Liver (tissue), 9 donors: ENCODE measurements around the gene ACTR2. TPM values are rescaled to one million over a fixed set of nuclear protein-coding genes. Genes with fewer than 3 reads are reported as not detected.

Experiments
- DNase-seq: peaks from one replicate; pipeline ENCODE4 v3.0.0-alpha.2; 2017; ENCODE audit warnings: low spot score
- H3K27ac ChIP-seq, 2 donors: one replicate each; pipeline ENCODE4 v1.7.0; 2013; ENCODE audit warnings: inconsistent platforms in 2 of 2, low read length in 2 of 2, control low read depth in 1 of 2, low read depth in 1 of 2, mild to moderate bottlenecking in 1 of 2
- H3K27me3 ChIP-seq, 4 donors: one replicate each; pipeline versions ENCODE4 v1.6.1 to v1.7.0; 2013; ENCODE audit warnings: low read length in 3 of 4, inconsistent platforms in 1 of 4, mild to moderate bottlenecking in 1 of 4, moderate library complexity in 1 of 4; ENCODE audit not compliant: control insufficient read depth in 4 of 4, insufficient read depth in 4 of 4
- H3K36me3 ChIP-seq, 4 donors: one replicate each; pipeline versions ENCODE4 v1.6.1 to v1.7.0; 2013; ENCODE audit warnings: low read length in 3 of 4, mild to moderate bottlenecking in 3 of 4, low read depth in 1 of 4, moderate library complexity in 1 of 4; ENCODE audit not compliant: control insufficient read depth in 4 of 4, insufficient read depth in 3 of 4
- H3K4me1 ChIP-seq, 4 donors: one replicate each; pipeline versions ENCODE4 v1.6.1 to v1.7.0; 2013; ENCODE audit warnings: low read length in 3 of 4, mild to moderate bottlenecking in 3 of 4, moderate library complexity in 1 of 4; ENCODE audit not compliant: control insufficient read depth in 4 of 4, insufficient read depth in 4 of 4
- H3K4me3 ChIP-seq, 3 donors: one replicate each; pipeline versions ENCODE4 v1.6.1 to v1.7.0; 2013; ENCODE audit warnings: low read length in 3 of 3, control low read depth in 1 of 3, low read depth in 1 of 3, mild to moderate bottlenecking in 1 of 3
- H3K9ac ChIP-seq, 2 donors: one replicate each; pipeline ENCODE4 v1.7.0; 2013; ENCODE audit warnings: low read length in 2 of 2, mild to moderate bottlenecking in 2 of 2, moderate library complexity in 2 of 2, control low read depth in 1 of 2, low read depth in 1 of 2
- H3K9me3 ChIP-seq, 4 donors: one replicate each; pipeline versions ENCODE4 v1.6.1 to v1.7.0; 2013; ENCODE audit warnings: low read length in 3 of 4; ENCODE audit not compliant: control insufficient read depth in 4 of 4
- ATF3 ChIP-seq: IDR thresholded peaks from 2 replicates; pipeline ENCODE4 v1.6.1; 2016; ENCODE audit warnings: antibody characterized with exemption
- EGR1 ChIP-seq, 2 donors: IDR thresholded peaks; 2 replicates each; pipeline ENCODE4 v1.6.1; 2016 to 2018; ENCODE audit warnings: antibody characterized with exemption in 2 of 2, low read depth in 2 of 2
- FOXA1 ChIP-seq: IDR thresholded peaks from 2 replicates; pipeline ENCODE4 v1.6.1; 2016; ENCODE audit warnings: antibody characterized with exemption
- FOXA2 ChIP-seq: IDR thresholded peaks from 2 replicates; pipeline ENCODE4 v1.6.1; 2016; ENCODE audit warnings: antibody characterized with exemption
- GABPA ChIP-seq, 2 donors: IDR thresholded peaks in 1 of 2; conservative IDR thresholded peaks in 1 of 2; 2 replicates each; pipeline ENCODE4 v1.6.1; 2016; ENCODE audit warnings: antibody characterized with exemption in 2 of 2, mild to moderate bottlenecking in 1 of 2, moderate library complexity in 1 of 2
- HNF4A ChIP-seq, 2 donors: conservative IDR thresholded peaks; 2 replicates each; pipeline ENCODE4 v1.6.1; 2016; ENCODE audit warnings: antibody characterized with exemption in 2 of 2, mild to moderate bottlenecking in 2 of 2
- HNF4G ChIP-seq: IDR thresholded peaks from 2 replicates; pipeline ENCODE4 v1.6.1; 2016; ENCODE audit warnings: antibody characterized with exemption
- JUND ChIP-seq, 2 donors: IDR thresholded peaks; 2 replicates each; pipeline ENCODE4 v1.6.1; 2016; ENCODE audit warnings: antibody characterized with exemption in 2 of 2
- NR2F2 ChIP-seq: IDR thresholded peaks from 2 replicates; pipeline ENCODE4 v1.6.1; 2016; ENCODE audit warnings: antibody characterized with exemption
- REST ChIP-seq: IDR thresholded peaks from 2 replicates; pipeline ENCODE4 v1.6.1; 2016; ENCODE audit warnings: antibody characterized with exemption, mild to moderate bottlenecking
- RXRA ChIP-seq, 2 donors: IDR thresholded peaks; 2 replicates each; pipeline ENCODE4 v1.6.1; 2017 to 2018; ENCODE audit warnings: antibody characterized with exemption in 2 of 2, mild to moderate bottlenecking in 1 of 2
- SP1 ChIP-seq: IDR thresholded peaks from 2 replicates; pipeline ENCODE4 v1.6.1; 2018; ENCODE audit warnings: antibody characterized with exemption, mild to moderate bottlenecking
- TAF1 ChIP-seq: conservative IDR thresholded peaks from 2 replicates; pipeline ENCODE4 v1.6.1; 2016; ENCODE audit warnings: antibody characterized with exemption, mild to moderate bottlenecking
- ZBTB33 ChIP-seq: IDR thresholded peaks from 2 replicates; pipeline ENCODE4 v1.6.1; 2016; ENCODE audit warnings: antibody characterized with exemption
- WGBS: extraction: QIAGEN DNeasy Blood & Tissue Kit; methylation state at CpG from one replicate; pipeline ENCODE4 v1.1.7; 2013; 5-methylcytosine and 5-hydroxymethylcytosine counted together
- polyA plus RNA-seq, 2 donors: library from polyadenylated mRNA; stranded (reverse) in 1 of 2; unstranded in 1 of 2; fragments of 200-250 nt in 1 of 2; fragments of >200 nt in 1 of 2; fragmentation: Nextera tagmentation in 1 of 2; extraction: Ambion mirVana in 1 of 2; gene quantifications; one replicate each; pipeline versions ENCODE4 v1.2.1 to v1.2.3, GENCODE V29; 2013 to 2015
- total RNA-seq, 2 donors: library from RNA; depleted of rRNA; stranded (reverse); fragments of >200 nt; gene quantifications; one replicate each; pipeline ENCODE4 v1.2.3, GENCODE V29; 2014
- TF ChIP-seq, protein P1 (sequence below): IDR thresholded peaks from 2 replicates; pipeline ENCODE4 v1.6.1; 2016; ENCODE audit warnings: antibody characterized with exemption
- donor health status: healthy.
- donor health status: healthy.
- donor health status: healthy.
- donor health status: healthy.
- donor health status: healthy.

Gene ACTR2
- total and polyA plus RNA-seq, 4 donors = 21.6 to 72.0 (median 45.9) TPM

GRCh38 chr2:65214843-65215242, 12.8 kb upstream of the ACTR2 start:
- no peaks in the 10 kb centered on the region for H3K36me3 ChIP-seq
- H3K4me1 ChIP-seq = no peaks in the 10 kb centered on the region
- H3K4me3 ChIP-seq = no peak overlapping the region
- 94% methylated on average over 2 of the region's 2 CpGs for WGBS
- no peaks in the 10 kb centered on the region for H3K27me3 ChIP-seq
- no peak for DNase-seq
- H3K27ac ChIP-seq = no peak overlapping the region
- no peak for TF ChIP-seq RXRA (IDR thresholded peaks at IDR 0.05)
- TF ChIP-seq TAF1 = no peak
- H3K9me3 ChIP-seq = no peaks in the 10 kb centered on the region
- H3K9ac ChIP-seq = no peak overlapping the region

DNA sequence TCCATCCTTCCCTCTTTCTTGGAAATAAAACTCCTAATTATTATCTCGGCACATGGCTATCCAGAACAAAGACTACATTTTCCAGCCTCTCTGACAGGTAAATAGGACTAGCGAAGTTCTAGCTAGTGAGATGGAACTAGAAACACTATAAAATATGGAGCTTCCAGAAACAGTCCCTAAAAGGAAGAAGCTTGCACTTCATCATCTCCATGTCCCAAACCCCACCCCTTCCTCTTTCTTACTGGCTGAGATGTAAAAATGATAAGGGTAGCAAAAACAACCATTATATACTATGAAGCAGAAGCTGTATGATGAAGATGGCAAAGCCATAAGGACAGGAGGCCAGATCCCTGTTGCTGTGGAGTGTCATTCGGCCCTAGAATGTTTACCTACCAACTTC, 11.7 kb upstream of the ACTR2 start:
- Histone ChIP-seq H3K9me3 (no peaks in the 10 kb centered on the region), H3K9ac (no peak overlapping the region), H3K4me3 (no peak overlapping the region), H3K36me3 (no peaks in the 10 kb centered on the region), H3K27me3 (no peaks in the 10 kb centered on the region), H3K4me1 (no peaks in the 10 kb centered on the region), H3K27ac (no peak overlapping the region)
- TF ChIP-seq REST = no peak
- TF ChIP-seq JUND (IDR thresholded peaks at IDR 0.05) = no peak
- no peak for TF ChIP-seq EGR1 (IDR thresholded peaks at IDR 0.05; ENCODE audit: low read depth in 2 of 2)
- no peak for TF ChIP-seq SP1
- no peak for TF ChIP-seq ZBTB33
- WGBS = 96% methylated on average over 3 of the region's 3 CpGs
- no peak for DNase-seq

DNA sequence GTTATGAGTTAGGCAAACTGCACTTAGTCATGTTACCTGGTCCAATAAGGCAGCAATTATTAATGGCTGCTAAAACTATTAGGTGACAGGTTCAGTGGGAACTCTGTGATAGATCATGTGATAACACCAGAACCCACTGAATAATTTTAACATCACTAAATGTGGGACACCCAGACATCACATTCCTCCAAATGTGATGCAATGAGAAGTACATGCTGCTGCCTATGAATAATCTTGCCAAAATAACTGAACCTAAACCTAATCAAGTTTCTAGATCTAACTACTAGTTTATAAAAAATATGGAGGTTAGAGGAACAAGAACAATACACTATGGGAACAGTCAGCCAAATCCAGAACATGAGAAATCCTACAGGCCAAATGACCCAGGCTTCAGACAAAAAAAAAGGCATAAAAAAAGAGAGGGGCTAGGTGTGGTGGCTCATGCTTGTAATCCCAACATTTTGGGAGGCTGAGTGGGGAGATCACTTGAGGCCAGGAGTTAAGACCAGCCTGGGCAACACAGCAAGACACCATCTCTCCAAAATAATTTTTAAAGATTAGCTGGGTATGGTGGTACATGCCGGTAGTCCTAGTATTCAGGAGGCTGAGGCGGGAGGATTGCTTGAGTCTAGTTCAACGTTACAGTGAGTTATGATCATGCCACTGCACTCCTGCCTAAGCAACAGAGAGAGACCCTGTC, 7.0 kb upstream of the ACTR2 start:
- no peaks in the 10 kb centered on the region for H3K9me3 ChIP-seq
- H3K27ac ChIP-seq = no peak overlapping the region
- H3K27me3 ChIP-seq = no peaks in the 10 kb centered on the region
- H3K4me3 ChIP-seq = no peak overlapping the region
- no peaks in the 10 kb centered on the region for H3K4me1 ChIP-seq
- no peak for DNase-seq
- no peak overlapping the region for H3K9ac ChIP-seq
- WGBS = 86% methylated on average over 3 of the region's 3 CpGs
- no peaks in the 10 kb centered on the region for H3K36me3 ChIP-seq
- no peak for TF ChIP-seq FOXA1
- TF ChIP-seq FOXA2 = no peak
- TF ChIP-seq RXRA (IDR thresholded peaks at IDR 0.05) = no peak
- no peak for TF ChIP-seq HNF4A (conservative IDR thresholded peaks at IDR 0.05)
- no peak for TF ChIP-seq ATF3
- no peak for TF ChIP-seq REST
- no peak for TF ChIP-seq HNF4G
- TF ChIP-seq TAF1 = no peak
- no peak for TF ChIP-seq GABPA (IDR thresholded peaks at IDR 0.05 in 1 of 2, conservative IDR thresholded peaks at IDR 0.05 in 1 of 2)
- TF ChIP-seq, protein P1, sequence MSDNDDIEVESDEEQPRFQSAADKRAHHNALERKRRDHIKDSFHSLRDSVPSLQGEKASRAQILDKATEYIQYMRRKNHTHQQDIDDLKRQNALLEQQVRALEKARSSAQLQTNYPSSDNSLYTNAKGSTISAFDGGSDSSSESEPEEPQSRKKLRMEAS = no peak
- TF ChIP-seq EGR1 (IDR thresholded peaks at IDR 0.05; ENCODE audit: low read depth in 2 of 2) = no peak
- TF ChIP-seq SP1 = no peak
- no peak for TF ChIP-seq ZBTB33
- no peak for TF ChIP-seq JUND (IDR thresholded peaks at IDR 0.05)
- TF ChIP-seq NR2F2 = no peak
